BE2C (cell line): ENCODE results near the gene C7orf25.

Source experiments
- DNase-seq: peaks from one replicate; pipeline ENCODE4 v3.0.0-alpha.2; 2020
- H3K27me3 ChIP-seq: fragments of 250-450 bp; sonication (Bioruptor Pico); 2 replicates; pipeline ENCODE4 v1.5.1; 2020; ENCODE audit warnings: mild to moderate bottlenecking
- H3K36me3 ChIP-seq: fragments of 250-450 bp; sonication (Bioruptor Pico); 2 replicates; pipeline ENCODE4 v1.5.1; 2020; ENCODE audit warnings: mild to moderate bottlenecking
- H3K4me1 ChIP-seq: fragments of 250-450 bp; sonication (Bioruptor Pico); 2 replicates; pipeline ENCODE4 v1.5.1; 2020
- H3K4me3 ChIP-seq: 2 replicates; pipeline ENCODE4 v1.5.1; 2011; ENCODE audit warnings: low read depth, low read length
- H3K9me3 ChIP-seq: fragments of 250-450 bp; sonication (Bioruptor Pico); 2 replicates; pipeline ENCODE4 v1.5.1; 2020
- CTCF ChIP-seq: IDR thresholded peaks from 2 replicates; pipeline ENCODE4 v1.5.1; 2012; ENCODE audit warnings: mild to moderate bottlenecking, low read depth, low read length

C7orf25 gene

GRCh38 chr7:42931834-42932651 is 20.2 kb upstream of the C7orf25 start, which contains the start of the genes MRPL32 and PSMA2:
Gene MRPL32, plus strand, starts transcription at chr7:42932376. Its CDS starts 11 bp downstream, at chr7:42932387.
Gene PSMA2, minus strand, starts transcription at chr7:42932174. Its CDS starts 16 bp downstream, at chr7:42932158.
- peak; percentile 95 for DNase-seq
- Histone ChIP-seq H3K9me3 (no peaks in the 10 kb centered on the region), H3K36me3 (peaks cover 19% of the 10 kb centered on the region), H3K4me3 (peak within 1 kb of the TSS; percentile 92), H3K27me3 (no peaks in the 10 kb centered on the region), H3K4me1 (no peaks in the 10 kb centered on the region)
- no peak for TF ChIP-seq CTCF

- no peak for DNase-seq
- Histone ChIP-seq H3K27me3 (no peaks in the 10 kb centered on the region), H3K9me3 (no peaks in the 10 kb centered on the region), H3K4me3 (peak overlapping the region; percentile 92), H3K36me3 (peaks cover 16% of the 10 kb centered on the region), H3K4me1 (no peaks in the 10 kb centered on the region)
- TF ChIP-seq CTCF, result no peak
Measured at GRCh38 chr7:42931447-42931833, 19.6 kb upstream of the C7orf25 start.

- no peak for TF ChIP-seq CTCF
- Histone ChIP-seq H3K36me3 (peaks cover 17% of the 10 kb centered on the region), H3K4me3 (peak overlapping the region; percentile 92), H3K9me3 (no peaks in the 10 kb centered on the region), H3K27me3 (no peaks in the 10 kb centered on the region), H3K4me1 (no peaks in the 10 kb centered on the region)
- no peak for DNase-seq
Measured at GRCh38 chr7:42930889-42931288, 19.0 kb upstream of the C7orf25 start.

- Histone ChIP-seq H3K4me3 (no peak overlapping the region), H3K27me3 (no peaks in the 10 kb centered on the region)
Measured at GRCh38 chr7:42929449-42929848, 17.6 kb upstream of the C7orf25 start.

GRCh38 chr7:42928754-42929153 is 16.9 kb upstream of the C7orf25 start:
- no peak for TF ChIP-seq CTCF
- H3K27me3 ChIP-seq, result no peaks in the 10 kb centered on the region
- H3K4me3 ChIP-seq, result no peak overlapping the region
- no peak for DNase-seq
- no peaks in the 10 kb centered on the region for H3K4me1 ChIP-seq
- peaks cover 24% of the 10 kb centered on the region for H3K36me3 ChIP-seq
- no peaks in the 10 kb centered on the region for H3K9me3 ChIP-seq

More at GRCh38 chr7:42929449-42929848, 17.6 kb upstream of the C7orf25 start:
- no peak for TF ChIP-seq CTCF
- Histone ChIP-seq H3K36me3 (peaks cover 20% of the 10 kb centered on the region), H3K9me3 (no peaks in the 10 kb centered on the region), H3K4me1 (no peaks in the 10 kb centered on the region)
- no peak for DNase-seq

- Histone ChIP-seq H3K4me3 (no peak overlapping the region), H3K36me3 (peaks cover 43% of the 10 kb centered on the region), H3K4me1 (no peaks in the 10 kb centered on the region), H3K9me3 (no peaks in the 10 kb centered on the region), H3K27me3 (no peaks in the 10 kb centered on the region)
- no peak for DNase-seq
- TF ChIP-seq CTCF, result no peak
Measured at GRCh38 chr7:42926204-42926603, 14.3 kb upstream of the C7orf25 start.
